ENCODE results near the gene SMAP1.

DNA sequence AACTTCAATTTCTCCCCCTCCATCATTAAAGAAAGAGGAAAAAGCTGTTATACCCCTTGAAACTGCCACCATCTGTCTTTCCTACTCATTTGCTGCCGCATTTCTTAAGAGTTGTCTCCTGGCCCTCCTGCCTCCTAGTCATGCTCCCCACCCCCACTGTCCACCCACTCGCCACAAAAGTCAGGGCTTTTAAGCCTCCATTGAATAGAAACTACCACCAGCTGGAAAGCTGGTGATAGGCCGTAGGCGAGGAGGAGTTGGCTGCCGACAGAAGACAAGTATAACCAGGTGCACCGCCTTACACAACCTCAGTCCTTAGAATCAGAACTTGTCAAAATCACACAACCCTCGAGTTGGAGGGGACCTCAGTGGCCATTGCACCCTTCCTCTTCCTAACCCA, 221.6 kb downstream of the SMAP1 start:
- TF ChIP-seq, protein P1, sequence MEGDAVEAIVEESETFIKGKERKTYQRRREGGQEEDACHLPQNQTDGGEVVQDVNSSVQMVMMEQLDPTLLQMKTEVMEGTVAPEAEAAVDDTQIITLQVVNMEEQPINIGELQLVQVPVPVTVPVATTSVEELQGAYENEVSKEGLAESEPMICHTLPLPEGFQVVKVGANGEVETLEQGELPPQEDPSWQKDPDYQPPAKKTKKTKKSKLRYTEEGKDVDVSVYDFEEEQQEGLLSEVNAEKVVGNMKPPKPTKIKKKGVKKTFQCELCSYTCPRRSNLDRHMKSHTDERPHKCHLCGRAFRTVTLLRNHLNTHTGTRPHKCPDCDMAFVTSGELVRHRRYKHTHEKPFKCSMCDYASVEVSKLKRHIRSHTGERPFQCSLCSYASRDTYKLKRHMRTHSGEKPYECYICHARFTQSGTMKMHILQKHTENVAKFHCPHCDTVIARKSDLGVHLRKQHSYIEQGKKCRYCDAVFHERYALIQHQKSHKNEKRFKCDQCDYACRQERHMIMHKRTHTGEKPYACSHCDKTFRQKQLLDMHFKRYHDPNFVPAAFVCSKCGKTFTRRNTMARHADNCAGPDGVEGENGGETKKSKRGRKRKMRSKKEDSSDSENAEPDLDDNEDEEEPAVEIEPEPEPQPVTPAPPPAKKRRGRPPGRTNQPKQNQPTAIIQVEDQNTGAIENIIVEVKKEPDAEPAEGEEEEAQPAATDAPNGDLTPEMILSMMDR (IDR thresholded peaks at IDR 0.05), result no peak
- no peak for TF ChIP-seq POLR2A (IDR thresholded peaks at IDR 0.05)

Measured in prostate gland (tissue), 2 donors.